ENCODE data around the gene PIK3C3.

- TF ChIP-seq CEBPB (IDR thresholded peaks at IDR 0.05), result no peak
- no peak for TF ChIP-seq EP300 (IDR thresholded peaks at IDR 0.05; ENCODE audit: borderline replicate concordance)
- no peak for TF ChIP-seq YY1 (IDR thresholded peaks at IDR 0.05; ENCODE audit: low read depth)
- no peak for TF ChIP-seq RAD21 (IDR thresholded peaks at IDR 0.05; ENCODE audit: low read depth)
- TF ChIP-seq MAX (IDR thresholded peaks at IDR 0.05), result no peak
- TF ChIP-seq TAF1 (IDR thresholded peaks at IDR 0.05; ENCODE audit: low read depth), result no peak
- no peak for TF ChIP-seq TEAD4 (IDR thresholded peaks at IDR 0.05)
- TF ChIP-seq REST (IDR thresholded peaks at IDR 0.05; ENCODE audit: low read depth), result no peak
- TF ChIP-seq NFIC (IDR thresholded peaks at IDR 0.05), result no peak
- TF ChIP-seq FOXM1 (IDR thresholded peaks at IDR 0.05; ENCODE audit: borderline replicate concordance, low read depth), result no peak
- TF ChIP-seq TCF12 (IDR thresholded peaks at IDR 0.05; ENCODE audit: low read depth), result no peak
- TF ChIP-seq EGR1 (IDR thresholded peaks at IDR 0.05), result no peak
- no peak for TF ChIP-seq USF1 (IDR thresholded peaks at IDR 0.05)
Observed at GRCh38 chr18:41905786-41906527, 49.1 kb upstream of the PIK3C3 start.
